ENCODE results near the gene WDR46. TPM values are rescaled to one million over a fixed set of nuclear protein-coding genes. Genes with fewer than 3 reads are reported as not detected.
A peak's percentile ranks its signal among the peaks of the same experiment; 100 is the strongest.

WDR46 gene
- total and polyA plus RNA-seq, 2 of the 13 experiments (the other 11 are each of a cell fraction or from before 2014, with no cell fraction given) = 47.4 to 105 TPM

DNA sequence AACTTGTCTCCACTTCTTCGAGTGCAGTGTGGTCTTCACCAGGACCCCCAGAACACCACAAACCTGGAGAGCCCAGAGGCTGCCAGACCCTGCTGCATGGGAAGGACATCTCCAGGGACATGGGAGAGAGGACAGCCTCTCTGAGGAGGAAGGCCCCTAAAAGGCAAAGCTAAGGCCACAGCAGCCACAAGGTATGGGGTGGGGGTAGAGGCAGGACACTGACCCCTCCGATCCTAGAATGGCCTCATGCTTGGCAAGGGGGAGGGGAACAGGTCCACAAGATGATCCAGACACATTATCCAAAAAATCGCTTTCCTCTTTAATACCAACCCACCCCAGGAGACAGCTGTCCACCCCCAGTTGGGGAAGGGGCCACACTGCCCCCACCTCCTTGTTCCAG, 10.2 kb downstream of the WDR46 start (continued):
- TF ChIP-seq RARA (CRISPR knock-in tag; IDR thresholded peaks at IDR 0.05) = no peak
- no peak for TF ChIP-seq PLRG1 (conservative IDR thresholded peaks at IDR 0.05)
- TF ChIP-seq MLLT10 (CRISPR knock-in tag; IDR thresholded peaks at IDR 0.05) = no peak
- TF ChIP-seq, protein P1, sequence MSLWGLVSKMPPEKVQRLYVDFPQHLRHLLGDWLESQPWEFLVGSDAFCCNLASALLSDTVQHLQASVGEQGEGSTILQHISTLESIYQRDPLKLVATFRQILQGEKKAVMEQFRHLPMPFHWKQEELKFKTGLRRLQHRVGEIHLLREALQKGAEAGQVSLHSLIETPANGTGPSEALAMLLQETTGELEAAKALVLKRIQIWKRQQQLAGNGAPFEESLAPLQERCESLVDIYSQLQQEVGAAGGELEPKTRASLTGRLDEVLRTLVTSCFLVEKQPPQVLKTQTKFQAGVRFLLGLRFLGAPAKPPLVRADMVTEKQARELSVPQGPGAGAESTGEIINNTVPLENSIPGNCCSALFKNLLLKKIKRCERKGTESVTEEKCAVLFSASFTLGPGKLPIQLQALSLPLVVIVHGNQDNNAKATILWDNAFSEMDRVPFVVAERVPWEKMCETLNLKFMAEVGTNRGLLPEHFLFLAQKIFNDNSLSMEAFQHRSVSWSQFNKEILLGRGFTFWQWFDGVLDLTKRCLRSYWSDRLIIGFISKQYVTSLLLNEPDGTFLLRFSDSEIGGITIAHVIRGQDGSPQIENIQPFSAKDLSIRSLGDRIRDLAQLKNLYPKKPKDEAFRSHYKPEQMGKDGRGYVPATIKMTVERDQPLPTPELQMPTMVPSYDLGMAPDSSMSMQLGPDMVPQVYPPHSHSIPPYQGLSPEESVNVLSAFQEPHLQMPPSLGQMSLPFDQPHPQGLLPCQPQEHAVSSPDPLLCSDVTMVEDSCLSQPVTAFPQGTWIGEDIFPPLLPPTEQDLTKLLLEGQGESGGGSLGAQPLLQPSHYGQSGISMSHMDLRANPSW (CRISPR knock-in tag; IDR thresholded peaks at IDR 0.05; ENCODE audit: borderline replicate concordance) = no peak
- TF ChIP-seq, protein P2, sequence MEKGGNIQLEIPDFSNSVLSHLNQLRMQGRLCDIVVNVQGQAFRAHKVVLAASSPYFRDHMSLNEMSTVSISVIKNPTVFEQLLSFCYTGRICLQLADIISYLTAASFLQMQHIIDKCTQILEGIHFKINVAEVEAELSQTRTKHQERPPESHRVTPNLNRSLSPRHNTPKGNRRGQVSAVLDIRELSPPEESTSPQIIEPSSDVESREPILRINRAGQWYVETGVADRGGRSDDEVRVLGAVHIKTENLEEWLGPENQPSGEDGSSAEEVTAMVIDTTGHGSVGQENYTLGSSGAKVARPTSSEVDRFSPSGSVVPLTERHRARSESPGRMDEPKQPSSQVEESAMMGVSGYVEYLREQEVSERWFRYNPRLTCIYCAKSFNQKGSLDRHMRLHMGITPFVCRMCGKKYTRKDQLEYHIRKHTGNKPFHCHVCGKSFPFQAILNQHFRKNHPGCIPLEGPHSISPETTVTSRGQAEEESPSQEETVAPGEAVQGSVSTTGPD (CRISPR knock-in tag; IDR thresholded peaks at IDR 0.05) = no peak
- TF ChIP-seq ZNF432 (CRISPR knock-in tag; IDR thresholded peaks at IDR 0.05; ENCODE audit: borderline replicate concordance) = no peak
- no peak for TF ChIP-seq HOXD1 (CRISPR knock-in tag; IDR thresholded peaks at IDR 0.05)

DNA sequence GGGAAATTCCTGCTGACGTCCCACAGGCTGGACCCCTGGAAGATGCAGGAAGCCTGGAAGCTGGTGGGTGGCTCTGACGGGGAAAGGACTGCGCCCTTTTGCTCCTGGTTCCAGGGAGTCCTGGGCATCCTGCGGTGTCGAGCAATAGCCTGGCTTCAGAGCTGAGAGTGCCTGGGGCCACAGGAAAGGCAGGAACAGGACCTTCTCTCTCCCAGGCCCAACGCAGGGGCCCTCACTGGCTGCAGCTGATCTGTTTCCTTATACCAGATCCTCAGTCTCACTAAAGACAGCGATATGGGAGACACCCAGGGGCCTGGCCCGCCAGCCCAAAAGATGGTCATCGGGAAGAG, 10.7 kb downstream of the WDR46 start:
- peaks cover 20 to 65% of the 10 kb centered on the region in 2 experiments for H3K36me3 ChIP-seq (replicated peaks in 1 of 2; ENCODE audit: control insufficient read depth in 1 of 2, insufficient read depth in 2 of 2, low read length in 2 of 2)
- no peak overlapping the region for H2AFZ ChIP-seq (ENCODE audit: low read length)
- TF ChIP-seq SMAD1 (CRISPR knock-in tag; IDR thresholded peaks at IDR 0.05; ENCODE audit: borderline replicate concordance, low read depth) (0 out of 2 replicates have a peak, but pooled peaks have one; percentile 27), ZMYM3 (CRISPR knock-in tag; IDR thresholded peaks at IDR 0.05) (no peak)
- H3K27me3 ChIP-seq (ENCODE audit: control insufficient read depth in 1 of 2, insufficient read depth in 2 of 2, low read length in 2 of 2) = no peaks in the 10 kb centered on the region
- no peak overlapping the region for H3K27ac ChIP-seq (ENCODE audit: extremely low read length, insufficient read depth, low read length)
- peaks cover 28% of the 10 kb centered on the region for H4K20me1 ChIP-seq (ENCODE audit: insufficient read depth, low read length)
- intact Hi-C loops (cut with micrococcal nuclease; ENCODE audit: unreplicated experiment) (no loop called here), in situ Hi-C loops (cut with HindIII; ENCODE audit: extremely low pct_ligation_motif_present, low pct_unique_long_range_greater_than_20kb) (loop anchor here (25.0 kb wide), 1 partner anchor 134 kb away; the partner anchor contains the start of genes CUTA, PHF1 and SYNGAP1)
- no peak overlapping the region for H3K4me2 ChIP-seq (ENCODE audit: low read depth, low read length)
- ChIA-PET CTCF (ENCODE audit: low intra/inter-chr PET ratio, low total read pairs) (no interaction called here), POLR2A (interaction anchor here (0.6 to 3.5 kb wide), 7 partner anchors 9 to 79 kb away, joined by 3 to 17 read pairs (median 11); partner anchors contain the start of genes PFDN6, RGL2 and WDR46)
- DNase-seq (ENCODE audit: low spot score) = no peak
- no peak overlapping the region for H3K4me3 ChIP-seq (replicated peaks in 1 of 3; ENCODE audit: insufficient read depth in 1 of 3, low read depth in 2 of 3, low read length in 3 of 3)
- BruUV-seq (replicated peaks) = no TSS peak
- no peak; the same call in 1 of the 3 replicates for ATAC-seq
- no peak overlapping the region for H3K9ac ChIP-seq (ENCODE audit: insufficient read depth, low read depth, low read length)
- FAIRE-seq = no peak
- peaks cover 21% of the 10 kb centered on the region for H3K79me2 ChIP-seq (ENCODE audit: insufficient read depth, low read length)
- H3K9me3 ChIP-seq (ENCODE audit: low read length) = no peaks in the 10 kb centered on the region
- peaks cover 24% of the 10 kb centered on the region for H3K4me1 ChIP-seq (ENCODE audit: insufficient read depth, low read length)
- 89% methylated on average over 9 of the region's 9 CpGs for whole genome bisulfite sequencing (ENCODE audit: low lambda C conversion rate)
